CD4-positive, alpha-beta T cell (primary cell): Measurements from ENCODE around the gene NDRG3. TPM values are rescaled to one million over a fixed set of nuclear protein-coding genes. Genes with fewer than 3 reads are reported as not detected.

ENCODE experiments used
- ATAC-seq: fragments of 200-7000 bp; cut with Tn5 transposase; one replicate; pipeline ENCODE4 v1.10.0; 2022; ENCODE audit warnings: mild to moderate bottlenecking; ENCODE audit not compliant: poor library complexity
- CTCF ChIA-PET: fragments of 350-600 bp; sonication (Branson Sonifier 250); formaldehyde crosslinking; loops from one replicate; lab custom pipeline; 2021; ENCODE audit warnings: antibody characterized with exemption, inconsistent platforms; lab: Charles Lee
- POLR2A ChIA-PET: fragments of 350-600 bp; sonication (Branson Sonifier 250); formaldehyde crosslinking; loops from one replicate; lab custom pipeline; 2021; ENCODE audit warnings: antibody characterized with exemption, inconsistent platforms; lab: Charles Lee
- DNase-seq, 14 experiments: peaks; one replicate each; pipeline ENCODE4 v3.0.0-alpha.2; 2013 to 2020; ENCODE audit warnings: mixed read lengths in 2 of 14
- H3K27ac ChIP-seq, 2 donors: one replicate each; pipeline versions ENCODE4 v1.5.1 to v1.7.0; 2013; ENCODE audit warnings: low read length in 2 of 2, low read depth in 1 of 2, mild to moderate bottlenecking in 1 of 2
- H3K27me3 ChIP-seq, 2 experiments: 1 replicate in 1 of 2; 2 replicates in 1 of 2; pipeline versions ENCODE4 v1.6.1 to v1.7.0; 2013; ENCODE audit warnings: low read length in 2 of 2, control low read depth in 1 of 2, mild to moderate bottlenecking in 1 of 2, moderate library complexity in 1 of 2; ENCODE audit not compliant: insufficient read depth in 2 of 2, control insufficient read depth in 1 of 2
- H3K36me3 ChIP-seq: one replicate; pipeline ENCODE4 v1.6.1; 2013; ENCODE audit warnings: low read length, control low read depth; ENCODE audit not compliant: insufficient read depth
- H3K4me1 ChIP-seq: one replicate; pipeline ENCODE4 v1.6.1; 2013; ENCODE audit warnings: low read length, control low read depth; ENCODE audit not compliant: insufficient read depth
- H3K4me3 ChIP-seq: one replicate; pipeline ENCODE4 v1.5.1; 2013; ENCODE audit warnings: mild to moderate bottlenecking, low read length, moderate library complexity
- H3K9me3 ChIP-seq, 2 experiments: 1 replicate in 1 of 2; 2 replicates in 1 of 2; pipeline versions ENCODE4 v1.6.1 to v1.7.0; 2013; ENCODE audit warnings: low read length in 2 of 2, mild to moderate bottlenecking in 2 of 2, control low read depth in 1 of 2, moderate library complexity in 1 of 2; ENCODE audit not compliant: control insufficient read depth in 1 of 2, insufficient read depth in 1 of 2
- H3K27ac Mint-ChIP-seq: one replicate; pipeline ENCODE4 v1.8.0; 2020; ENCODE audit warnings: mixed read lengths
- H3K27me3 Mint-ChIP-seq: one replicate; pipeline ENCODE4 v1.8.0; 2021; ENCODE audit warnings: mixed read lengths
- H3K36me3 Mint-ChIP-seq: one replicate; pipeline ENCODE4 v1.8.0; 2021; ENCODE audit warnings: low read depth, mixed read lengths
- H3K4me1 Mint-ChIP-seq: one replicate; pipeline ENCODE4 v1.8.0; 2021; ENCODE audit warnings: low read depth, mixed read lengths
- H3K4me3 Mint-ChIP-seq: one replicate; pipeline ENCODE4 v1.8.0; 2020; ENCODE audit warnings: mild to moderate bottlenecking, mixed read lengths
- H3K9me3 Mint-ChIP-seq: one replicate; pipeline ENCODE4 v1.8.0; 2020; ENCODE audit warnings: mixed read lengths
- CTCF ChIP-seq: fragments of 200-600 bp; IDR thresholded peaks from one replicate; pipeline ENCODE4 v1.8.0; 2022; ENCODE audit warnings: antibody characterized with exemption, mild to moderate bottlenecking
- intact Hi-C, 2 experiments: fragments of 100-400 bp; cut with DNase I in 1 of 2; cut with micrococcal nuclease in 1 of 2; formaldehyde crosslinking; loops; one replicate each; pipeline versions ENCODE4 v1.15.1 to v1.9.0; 2023 to 2025; cut with DNase I, micrococcal nuclease
- total RNA-seq, 174 experiments: library from RNA in 2 of 174; stranded (reverse) in 2 of 174; gene quantifications; one replicate each; pipeline ENCODE4 v1.2.3 and lab custom pipeline; 2021 to 2026

Gene NDRG3
- total RNA-seq, 2 experiments from 2014 or later, result 17.3 to 17.5 TPM

- Mint-ChIP-seq H3K27ac (no peak overlapping the region), H3K9me3 (no peaks in the 10 kb centered on the region), H3K36me3 (peaks cover 51% of the 10 kb centered on the region), H3K4me1 (no peaks in the 10 kb centered on the region), H3K27me3 (no peaks in the 10 kb centered on the region), H3K4me3 (no peak overlapping the region)
- peaks cover 35% of the 10 kb centered on the region for H3K36me3 ChIP-seq
- ChIA-PET CTCF (no interaction called here), POLR2A (no interaction called here)
- no peak for DNase-seq
- H3K27me3 ChIP-seq, result no peaks in the 10 kb centered on the region
- no peaks in the 10 kb centered on the region for H3K9me3 ChIP-seq
- TF ChIP-seq CTCF, result no peak
- no peaks in the 10 kb centered on the region for H3K4me1 ChIP-seq
- no peak for ATAC-seq
- no peak overlapping the region for H3K4me3 ChIP-seq
- no peak overlapping the region for H3K27ac ChIP-seq
- intact Hi-C loops, result no loop called here
Observed at GRCh38 chr20:36686944-36687343, 58.9 kb downstream of the NDRG3 start.

DNA sequence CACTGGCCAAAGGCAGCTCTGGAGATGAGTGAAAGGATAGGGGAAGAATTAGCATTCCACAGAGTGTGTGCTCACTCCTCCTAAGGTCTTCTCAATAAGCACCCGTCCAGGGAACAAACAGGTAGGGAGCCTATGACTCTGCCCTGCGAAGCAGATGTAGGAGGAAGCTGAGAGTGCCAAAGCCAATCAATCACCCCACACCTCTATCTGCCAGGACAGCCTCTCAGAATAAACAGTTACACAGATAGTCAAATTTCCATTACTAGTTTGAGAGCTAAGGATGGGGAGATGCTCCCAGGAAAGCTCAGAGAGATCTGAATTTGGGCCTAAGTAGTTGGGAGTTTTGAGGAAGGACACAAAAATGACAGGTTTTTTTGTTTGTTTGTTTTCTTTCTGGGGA lies 59.4 kb downstream of the NDRG3 start:
- no peak for ATAC-seq
- ChIA-PET CTCF (no interaction called here), POLR2A (no interaction called here)
- H3K27ac ChIP-seq, result no peak overlapping the region
- intact Hi-C loops, result no loop called here
- no peaks in the 10 kb centered on the region for H3K4me1 ChIP-seq
- no peaks in the 10 kb centered on the region for H3K27me3 Mint-ChIP-seq
- no peak for DNase-seq
- peaks cover 35% of the 10 kb centered on the region for H3K36me3 ChIP-seq
- H3K27ac Mint-ChIP-seq, result no peak overlapping the region
- H3K4me3 ChIP-seq, result no peak overlapping the region
- peaks cover 53% of the 10 kb centered on the region for H3K36me3 Mint-ChIP-seq
- TF ChIP-seq CTCF, result no peak
- H3K9me3 Mint-ChIP-seq, result no peaks in the 10 kb centered on the region
- no peaks in the 10 kb centered on the region for H3K4me1 Mint-ChIP-seq
- no peaks in the 10 kb centered on the region for H3K9me3 ChIP-seq
- H3K4me3 Mint-ChIP-seq, result no peak overlapping the region
- H3K27me3 ChIP-seq, result no peaks in the 10 kb centered on the region

- Histone ChIP-seq H3K4me3 (no peak overlapping the region), H3K27ac (no peak overlapping the region), H3K36me3 (peaks cover 42% of the 10 kb centered on the region), H3K4me1 (no peaks in the 10 kb centered on the region), H3K9me3 (no peaks in the 10 kb centered on the region), H3K27me3 (no peaks in the 10 kb centered on the region)
- H3K4me1 Mint-ChIP-seq, result no peaks in the 10 kb centered on the region
- CTCF ChIA-PET, result interaction anchor here (0.9 kb wide), 1 partner anchor 18 kb away, joined by 3 read pairs; no protein-coding TSS in a partner anchor
- TF ChIP-seq CTCF, result no peak
- H3K4me3 Mint-ChIP-seq, result no peak overlapping the region
- H3K9me3 Mint-ChIP-seq, result no peaks in the 10 kb centered on the region
- no peaks in the 10 kb centered on the region for H3K27me3 Mint-ChIP-seq
- no peak for ATAC-seq
- POLR2A ChIA-PET, result no interaction called here
- intact Hi-C loops, result no loop called here
- peaks cover 66% of the 10 kb centered on the region for H3K36me3 Mint-ChIP-seq
- H3K27ac Mint-ChIP-seq, result no peak overlapping the region
- DNase-seq, result no peak
Observed at GRCh38 chr20:36684747-36685146, 61.1 kb downstream of the NDRG3 start.
